Measurements from ENCODE around the gene MARF1.

Gene MARF1

GRCh38 chr16:15601212-15601879, 41.6 kb downstream of the MARF1 start:
- DNase-seq (ENCODE audit: low read depth): no peak
- TF ChIP-seq CTCF (IDR thresholded peaks at IDR 0.05; ENCODE audit: low read depth, low read length): no peak
- TF ChIP-seq MYC (IDR thresholded peaks at IDR 0.05; ENCODE audit: low read depth, low read length): no peak
- TF ChIP-seq MAX (IDR thresholded peaks at IDR 0.05; ENCODE audit: low read depth, low read length): no peak
- TF ChIP-seq POLR2A (IDR thresholded peaks at IDR 0.05; ENCODE audit: extremely low read depth, insufficient read length): no peak
- H3K4me3 ChIP-seq (ENCODE audit: low read depth, low read length): no peak overlapping the region

- no peak for DNase-seq (ENCODE audit: low read depth)
Measured at GRCh38 chr16:15599303-15600070, 43.5 kb downstream of the MARF1 start.

GRCh38 chr16:15598648-15599190, 44.2 kb downstream of the MARF1 start:
- TF ChIP-seq POLR2A (IDR thresholded peaks at IDR 0.05; ENCODE audit: extremely low read depth, insufficient read length) (no peak), CTCF (IDR thresholded peaks at IDR 0.05; ENCODE audit: low read depth, low read length) (no peak), MYC (IDR thresholded peaks at IDR 0.05; ENCODE audit: low read depth, low read length) (no peak), MAX (IDR thresholded peaks at IDR 0.05; ENCODE audit: low read depth, low read length) (no peak)
- no peak overlapping the region for H3K4me3 ChIP-seq (ENCODE audit: low read depth, low read length)
- DNase-seq (ENCODE audit: low read depth): no peak

More at GRCh38 chr16:15599303-15600070, 43.5 kb downstream of the MARF1 start:
- TF ChIP-seq CTCF (IDR thresholded peaks at IDR 0.05; ENCODE audit: low read depth, low read length) (no peak), POLR2A (IDR thresholded peaks at IDR 0.05; ENCODE audit: extremely low read depth, insufficient read length) (no peak), MYC (IDR thresholded peaks at IDR 0.05; ENCODE audit: low read depth, low read length) (no peak), MAX (IDR thresholded peaks at IDR 0.05; ENCODE audit: low read depth, low read length) (no peak)
- H3K4me3 ChIP-seq (ENCODE audit: low read depth, low read length): no peak overlapping the region

GRCh38 chr16:15597822-15598647, 44.9 kb downstream of the MARF1 start:
- H3K4me3 ChIP-seq (ENCODE audit: low read depth, low read length): no peak overlapping the region
- TF ChIP-seq CTCF (IDR thresholded peaks at IDR 0.05; ENCODE audit: low read depth, low read length): no peak
- no peak for TF ChIP-seq MAX (IDR thresholded peaks at IDR 0.05; ENCODE audit: low read depth, low read length)
- TF ChIP-seq MYC (IDR thresholded peaks at IDR 0.05; ENCODE audit: low read depth, low read length): no peak
- DNase-seq (ENCODE audit: low read depth): no peak

GRCh38 chr16:15597135-15597534, 45.8 kb downstream of the MARF1 start:
- DNase-seq (ENCODE audit: low read depth): no peak
- H3K4me3 ChIP-seq (ENCODE audit: low read depth, low read length): no peak overlapping the region
- TF ChIP-seq MYC (IDR thresholded peaks at IDR 0.05; ENCODE audit: low read depth, low read length) (no peak), MAX (IDR thresholded peaks at IDR 0.05; ENCODE audit: low read depth, low read length) (no peak), POLR2A (IDR thresholded peaks at IDR 0.05; ENCODE audit: extremely low read depth, insufficient read length) (no peak)
